Measurements from ENCODE around the gene DEPDC4.

The DEPDC4 gene

GRCh38 chr12:100213016-100213891, 53.6 kb downstream of the DEPDC4 start (continued):
- TF ChIP-seq ZNF416 (tag by site-specific recombination; IDR thresholded peaks at IDR 0.05) (no peak), ZNF518A (tag by site-specific recombination; conservative IDR thresholded peaks at IDR 0.05; ENCODE audit: low read depth) (no peak), ZNF514 (tag by site-specific recombination; IDR thresholded peaks at IDR 0.05) (no peak), ZNF548 (tag by site-specific recombination; IDR thresholded peaks at IDR 0.05) (no peak), GLI2 (tag by site-specific recombination; IDR thresholded peaks at IDR 0.05; ENCODE audit: borderline replicate concordance, low read depth) (no peak), ZNF146 (tag by site-specific recombination; IDR thresholded peaks at IDR 0.05) (no peak)

- POLR2A ChIA-PET, result no interaction called here
- H3K27ac ChIP-seq (ENCODE audit: extremely low read depth, low read depth, low read length), result no peak overlapping the region
- CTCF ChIA-PET, result interaction anchor here (0.6 kb wide), 1 partner anchor 83 kb away, joined by 3 read pairs; no protein-coding TSS in a partner anchor
- no peaks in the 10 kb centered on the region for H3K4me1 ChIP-seq (ENCODE audit: control insufficient read depth, insufficient read depth, low read length)
- H3K36me3 ChIP-seq (ENCODE audit: control insufficient read depth in 2 of 2, insufficient read depth in 1 of 2, low read length in 2 of 2), result peaks cover 72 to 78% of the 10 kb centered on the region in 2 experiments
- H3K4me3 ChIP-seq (ENCODE audit: low read depth, low read length), result no peak overlapping the region
- TF ChIP-seq ZNF423 (tag by site-specific recombination; IDR thresholded peaks at IDR 0.05) (no peak), PRDM1 (tag by site-specific recombination; IDR thresholded peaks at IDR 0.05) (no peak), ZNF548 (tag by site-specific recombination; IDR thresholded peaks at IDR 0.05) (no peak), INSM2 (tag by site-specific recombination; IDR thresholded peaks at IDR 0.05) (no peak), ZNF580 (tag by site-specific recombination; IDR thresholded peaks at IDR 0.05) (no peak), ZNF16 (tag by site-specific recombination; IDR thresholded peaks at IDR 0.05; ENCODE audit: low read depth) (no peak), ZBTB49 (tag by site-specific recombination; IDR thresholded peaks at IDR 0.05; ENCODE audit: low read depth) (no peak), ATF2 (tag by site-specific recombination; IDR thresholded peaks at IDR 0.05; ENCODE audit: low read depth) (no peak), ZFP3 (tag by site-specific recombination; IDR thresholded peaks at IDR 0.05; ENCODE audit: low read depth) (no peak), WT1 (tag by site-specific recombination; IDR thresholded peaks at IDR 0.05) (no peak), ZNF549 (tag by site-specific recombination; IDR thresholded peaks at IDR 0.05) (no peak), ZNF280D (tag by site-specific recombination; IDR thresholded peaks at IDR 0.05) (no peak), YY1 (tag by site-specific recombination; IDR thresholded peaks at IDR 0.05) (no peak), ZNF169 (tag by site-specific recombination; IDR thresholded peaks at IDR 0.05) (no peak), ZNF221 (tag by site-specific recombination; IDR thresholded peaks at IDR 0.05; ENCODE audit: borderline replicate concordance) (no peak)
- H3K9me3 ChIP-seq (ENCODE audit: control insufficient read depth, insufficient read depth, low read depth, low read length), result no peaks in the 10 kb centered on the region
Measured at GRCh38 chr12:100211698-100212097, 55.2 kb downstream of the DEPDC4 start.

All from HEK293 (cell line).